ENCODE results near the gene MCM3. TPM values are rescaled to one million over a fixed set of nuclear protein-coding genes. Genes with fewer than 3 reads are reported as not detected.

MCM3 gene
- polyA plus RNA-seq, 3 donors = 10.7 to 15.3 (median 12.1) TPM

- Mint-ChIP-seq H3K4me1 (no peaks in the 10 kb centered on the region), H3K36me3 (no peaks in the 10 kb centered on the region), H3K4me3 (no peak overlapping the region), H3K27ac (no peak overlapping the region), H3K27me3 (ENCODE audit: low read depth in 3 of 3) (peaks cover 0 to under 1% (median 0%) of the 10 kb centered on the region in 3 donors), H3K9me3 (peaks cover 0 to 2% (median 0%) of the 10 kb centered on the region in 7 donors)
- Histone ChIP-seq H3K4me3 (replicated peaks in 1 of 3; ENCODE audit: low read depth in 2 of 3, low read length in 3 of 3) (no peak overlapping the region), H3K4me2 (replicated peaks; ENCODE audit: extremely low read depth, low read length, poor library complexity, severe bottlenecking) (no peak overlapping the region), H2AFZ (ENCODE audit: insufficient read depth, low read depth, low read length, poor library complexity, severe bottlenecking) (no peak overlapping the region), H3K27ac (ENCODE audit: low read depth in 1 of 2, low read length in 2 of 2) (no peak overlapping the region), H3K4me1 (ENCODE audit: control insufficient read depth in 1 of 2, insufficient read depth in 2 of 2, low read length in 2 of 2) (no peaks in the 10 kb centered on the region), H3K36me3 (replicated peaks in 1 of 2; ENCODE audit: control insufficient read depth in 1 of 2, insufficient read depth in 2 of 2, low read length in 2 of 2) (no peaks in the 10 kb centered on the region), H3K9me3 (replicated peaks in 1 of 2; ENCODE audit: control insufficient read depth in 1 of 2, insufficient read depth in 1 of 2, low read length in 2 of 2) (no peaks in the 10 kb centered on the region), H3K79me2 (ENCODE audit: insufficient read depth, low read length) (no peaks in the 10 kb centered on the region), H3K9ac (ENCODE audit: insufficient read depth, low read length, poor library complexity, severe bottlenecking) (no peak overlapping the region), H3K27me3 (ENCODE audit: control insufficient read depth in 2 of 2, insufficient read depth in 2 of 2, low read length in 2 of 2) (no peaks in the 10 kb centered on the region), H4K20me1 (ENCODE audit: insufficient read depth, low read length) (no peaks in the 10 kb centered on the region)
- no peak for TF ChIP-seq CTCF (IDR thresholded peaks at IDR 0.05)
- intact Hi-C loops (cut with micrococcal nuclease) = no loop called here
- DNase-seq = no peak
- WGBS (ENCODE audit: insufficient coverage) = 80% methylated on average over 1 of the region's 2 CpGs
Measured at GRCh38 chr6:52217761-52218160, 66.8 kb downstream of the MCM3 start.

- Histone ChIP-seq H3K27ac (ENCODE audit: low read depth in 1 of 2, low read length in 2 of 2) (no peak overlapping the region), H3K4me2 (replicated peaks; ENCODE audit: extremely low read depth, low read length, poor library complexity, severe bottlenecking) (no peak overlapping the region), H3K36me3 (replicated peaks in 1 of 2; ENCODE audit: control insufficient read depth in 1 of 2, insufficient read depth in 2 of 2, low read length in 2 of 2) (no peaks in the 10 kb centered on the region), H2AFZ (ENCODE audit: insufficient read depth, low read depth, low read length, poor library complexity, severe bottlenecking) (no peak overlapping the region), H3K4me3 (replicated peaks in 1 of 3; ENCODE audit: low read depth in 2 of 3, low read length in 3 of 3) (no peak overlapping the region), H4K20me1 (ENCODE audit: insufficient read depth, low read length) (no peaks in the 10 kb centered on the region), H3K9ac (ENCODE audit: insufficient read depth, low read length, poor library complexity, severe bottlenecking) (no peak overlapping the region), H3K4me1 (ENCODE audit: control insufficient read depth in 1 of 2, insufficient read depth in 2 of 2, low read length in 2 of 2) (no peaks in the 10 kb centered on the region), H3K27me3 (ENCODE audit: control insufficient read depth in 2 of 2, insufficient read depth in 2 of 2, low read length in 2 of 2) (no peaks in the 10 kb centered on the region), H3K79me2 (ENCODE audit: insufficient read depth, low read length) (no peaks in the 10 kb centered on the region), H3K9me3 (replicated peaks in 1 of 2; ENCODE audit: control insufficient read depth in 1 of 2, insufficient read depth in 1 of 2, low read length in 2 of 2) (no peaks in the 10 kb centered on the region)
- 93% methylated on average over 3 of the region's 5 CpGs for WGBS (ENCODE audit: insufficient coverage)
- Mint-ChIP-seq H3K27ac (no peak overlapping the region), H3K4me1 (no peaks in the 10 kb centered on the region), H3K27me3 (ENCODE audit: low read depth in 3 of 3) (no peaks in the 10 kb centered on the region), H3K36me3 (no peaks in the 10 kb centered on the region), H3K9me3 (peaks cover 0 to 2% (median 0%) of the 10 kb centered on the region in 7 donors), H3K4me3 (no peak overlapping the region)
- intact Hi-C loops (cut with micrococcal nuclease) = no loop called here
- TF ChIP-seq CTCF (IDR thresholded peaks at IDR 0.05) = no peak
- DNase-seq = no peak
Measured at GRCh38 chr6:52216932-52217575, 67.5 kb downstream of the MCM3 start.
